ENCODE results near the gene MAPK6. TPM values are rescaled to one million over a fixed set of nuclear protein-coding genes. Genes with fewer than 3 reads are reported as not detected.

The MAPK6 gene
- total and polyA plus RNA-seq, 2 of the 8 experiments (the other 6 are each of a cell fraction or from before 2014, with no cell fraction given) = 22.6 to 108 TPM

DNA sequence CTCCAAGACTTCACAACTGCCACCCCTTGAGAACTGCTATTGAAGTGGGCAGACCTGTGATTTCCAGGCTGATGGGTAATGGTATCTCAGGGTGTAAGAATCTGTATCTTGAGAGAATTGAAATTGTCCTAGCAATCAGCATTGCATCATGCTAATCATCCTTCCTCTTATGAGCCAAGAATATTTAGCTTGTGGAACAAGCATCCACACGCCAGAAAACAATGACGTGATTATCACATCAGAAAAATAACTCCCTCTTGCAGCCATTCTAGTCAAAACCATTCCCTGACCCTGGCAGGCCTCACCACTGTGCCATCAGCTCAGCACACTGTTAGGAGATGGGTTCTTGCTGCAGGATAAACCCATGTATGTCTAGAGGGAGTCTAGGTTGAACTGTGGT is 86.8 kb downstream of the MAPK6 start:
- Histone ChIP-seq H3K4ac (replicated peaks; ENCODE audit: insufficient read length, low read depth, low read length) (no peak overlapping the region), H3K4me3 (ENCODE audit: extremely low read depth in 1 of 4, insufficient read depth in 2 of 4, low read depth in 3 of 4, low read length in 4 of 4) (no peak overlapping the region), H3K27me3 (replicated peaks in 1 of 4; ENCODE audit: control insufficient read depth in 3 of 4, extremely low read depth in 1 of 4, insufficient read depth in 3 of 4, low read length in 3 of 4) (no peaks in the 10 kb centered on the region), H2BK12ac (ENCODE audit: low read depth, low read length) (no peak overlapping the region), H4K91ac (replicated peaks; ENCODE audit: insufficient read length, low read length) (no peak overlapping the region), H3K18ac (ENCODE audit: extremely low read depth, low read length) (no peak overlapping the region), H3K79me2 (ENCODE audit: control insufficient read depth in 1 of 2, insufficient read depth in 2 of 2, low read length in 2 of 2) (no peaks in the 10 kb centered on the region), H4K20me1 (replicated peaks in 1 of 2; ENCODE audit: control insufficient read depth in 1 of 2, insufficient read depth in 2 of 2, low read length in 2 of 2) (no peaks in the 10 kb centered on the region), H3K36me3 (ENCODE audit: control insufficient read depth in 2 of 4, insufficient read depth in 4 of 4, low read length in 3 of 4) (no peaks in the 10 kb centered on the region), H4K8ac (ENCODE audit: extremely low read depth, insufficient read depth, low read length) (no peak overlapping the region), H3K56ac (replicated peaks; ENCODE audit: insufficient read length, low read depth, low read length) (no peak overlapping the region), H2AFZ (ENCODE audit: low read length) (no peak overlapping the region), H2AK5ac (ENCODE audit: low read depth, low read length) (no peak overlapping the region), H3K9me3 (ENCODE audit: insufficient read depth in 2 of 2, low read depth in 1 of 2, low read length in 1 of 2) (no peaks in the 10 kb centered on the region), H3K27ac (ENCODE audit: low read depth, low read length) (no peak overlapping the region), H3K14ac (ENCODE audit: insufficient read length) (no peak overlapping the region), H2BK5ac (ENCODE audit: low read depth, low read length) (no peak overlapping the region), H2BK20ac (ENCODE audit: low read length) (no peak overlapping the region), H3K79me1 (ENCODE audit: low read depth, low read length) (no peaks in the 10 kb centered on the region), H3K4me1 (replicated peaks in 1 of 4; ENCODE audit: control insufficient read depth in 3 of 4, insufficient read depth in 4 of 4, low read length in 3 of 4) (0 out of 7 replicates have a peak, but pooled peaks cover 0 to 2% (median 0%) of the 10 kb centered on the region in 4 experiments), H2BK15ac (ENCODE audit: low read length) (no peak overlapping the region), H4K5ac (ENCODE audit: insufficient read length, low read depth, low read length) (no peak overlapping the region), H2BK120ac (replicated peaks; ENCODE audit: low read depth, low read length) (no peak overlapping the region), H3K4me2 (ENCODE audit: insufficient read depth in 1 of 2, low read depth in 2 of 2, low read length in 2 of 2) (no peak overlapping the region), H3K23ac (ENCODE audit: insufficient read length) (no peak overlapping the region), H3K9ac (replicated peaks in 1 of 4; ENCODE audit: extremely low read depth in 1 of 4, low read depth in 3 of 4, low read length in 3 of 4) (no peak overlapping the region), H3K23me2 (ENCODE audit: low read depth, low read length) (no peaks in the 10 kb centered on the region; the same call in 1 of the 2 replicates)
- ChIA-PET POLR2A (ENCODE audit: partially characterized antibody) (no interaction called here), CTCF (ENCODE audit: partially characterized antibody) (interaction anchor here (1.4 kb wide), 1 partner anchor 23 kb away, joined by 3 read pairs; no protein-coding TSS in a partner anchor)
- FAIRE-seq = no peak
- WGBS, 2 experiments (ENCODE audit: extremely low coverage in 1 of 2, insufficient coverage in 1 of 2, insufficient read length in 1 of 2, insufficient replicate concordance in 2 of 2, low coverage in 1 of 2, low lambda C conversion rate in 2 of 2, missing lambda C conversion rate in 1 of 2) = 95% methylated on average over 2 of the region's 2 CpGs; no CpG with 5 or more reads in 1 of the 2 experiments
- TF ChIP-seq KDM5A (IDR thresholded peaks at IDR 0.05; ENCODE audit: low read length) = no peak
- no peak for TF ChIP-seq RNF2 (IDR thresholded peaks at IDR 0.05; ENCODE audit: borderline replicate concordance, low read depth, low read length, missing control alignments, poor library complexity, severe bottlenecking)
- no peak for DNase-seq (ENCODE audit: low read depth in 1 of 2, low spot score in 2 of 2)

Measured in H1 (cell line).